HFFc6 (cell line): ENCODE data around the gene RASSF3. TPM values are rescaled to one million over a fixed set of nuclear protein-coding genes. Genes with fewer than 3 reads are reported as not detected.

Source experiments
- DNase-seq: peaks from one replicate; pipeline ENCODE4 v3.0.0-alpha.2; 2018
- H3K27ac Mint-ChIP-seq: 2 replicates; pipeline ENCODE4 v1.8.0; 2020; ENCODE audit warnings: mild to moderate bottlenecking, mixed read lengths
- H3K27me3 Mint-ChIP-seq: 2 replicates; pipeline ENCODE4 v1.8.0; 2021; ENCODE audit warnings: mild to moderate bottlenecking, moderate library complexity, mixed read lengths; ENCODE audit not compliant: insufficient read depth
- H3K36me3 Mint-ChIP-seq: 2 replicates; pipeline ENCODE4 v1.8.0; 2021; ENCODE audit warnings: low read depth, mixed read lengths
- H3K4me1 Mint-ChIP-seq: 2 replicates; pipeline ENCODE4 v1.8.0; 2020; ENCODE audit warnings: low read depth, mixed read lengths
- H3K4me3 Mint-ChIP-seq: 2 replicates; pipeline ENCODE4 v1.8.0; 2020; ENCODE audit warnings: mild to moderate bottlenecking, moderate library complexity, mixed read lengths
- H3K9me3 Mint-ChIP-seq: 2 replicates; pipeline ENCODE4 v1.8.0; 2020; ENCODE audit warnings: mild to moderate bottlenecking, mixed read lengths
- total RNA-seq, 6 experiments: library from RNA; stranded (reverse); fragmentation: NEBNext Ultra II Directional; extraction: Animal tissue kit (Norgen Biotek cat#: 25700); gene quantifications; 2 replicates in 1 of 6; 3 replicates in 5 of 6; pipeline ENCODE4 v1.2.3, GENCODE V29; 2021
- TF ChIP-seq, protein P1 (sequence below): fragments of 200-600 bp; sonication (generic); IDR thresholded peaks from 2 replicates; pipeline ENCODE4 v1.5.0; 2021; ENCODE audit warnings: antibody characterized with exemption, mild to moderate bottlenecking

The RASSF3 gene
- total RNA-seq, 6 experiments from 2014 or later = 16.9 to 23.3 (median 20.6) TPM

- TF ChIP-seq, protein P1, sequence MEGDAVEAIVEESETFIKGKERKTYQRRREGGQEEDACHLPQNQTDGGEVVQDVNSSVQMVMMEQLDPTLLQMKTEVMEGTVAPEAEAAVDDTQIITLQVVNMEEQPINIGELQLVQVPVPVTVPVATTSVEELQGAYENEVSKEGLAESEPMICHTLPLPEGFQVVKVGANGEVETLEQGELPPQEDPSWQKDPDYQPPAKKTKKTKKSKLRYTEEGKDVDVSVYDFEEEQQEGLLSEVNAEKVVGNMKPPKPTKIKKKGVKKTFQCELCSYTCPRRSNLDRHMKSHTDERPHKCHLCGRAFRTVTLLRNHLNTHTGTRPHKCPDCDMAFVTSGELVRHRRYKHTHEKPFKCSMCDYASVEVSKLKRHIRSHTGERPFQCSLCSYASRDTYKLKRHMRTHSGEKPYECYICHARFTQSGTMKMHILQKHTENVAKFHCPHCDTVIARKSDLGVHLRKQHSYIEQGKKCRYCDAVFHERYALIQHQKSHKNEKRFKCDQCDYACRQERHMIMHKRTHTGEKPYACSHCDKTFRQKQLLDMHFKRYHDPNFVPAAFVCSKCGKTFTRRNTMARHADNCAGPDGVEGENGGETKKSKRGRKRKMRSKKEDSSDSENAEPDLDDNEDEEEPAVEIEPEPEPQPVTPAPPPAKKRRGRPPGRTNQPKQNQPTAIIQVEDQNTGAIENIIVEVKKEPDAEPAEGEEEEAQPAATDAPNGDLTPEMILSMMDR = no peak
- H3K4me3 Mint-ChIP-seq = no peak overlapping the region
- H3K27ac Mint-ChIP-seq = no peak overlapping the region
- no peaks in the 10 kb centered on the region for H3K27me3 Mint-ChIP-seq
- no peaks in the 10 kb centered on the region for H3K9me3 Mint-ChIP-seq
- peaks cover 28% of the 10 kb centered on the region for H3K36me3 Mint-ChIP-seq
- no peak for DNase-seq
- H3K4me1 Mint-ChIP-seq = peaks cover 32% of the 10 kb centered on the region
Observed at GRCh38 chr12:64731683-64732082, 121.4 kb downstream of the RASSF3 start.

DNA sequence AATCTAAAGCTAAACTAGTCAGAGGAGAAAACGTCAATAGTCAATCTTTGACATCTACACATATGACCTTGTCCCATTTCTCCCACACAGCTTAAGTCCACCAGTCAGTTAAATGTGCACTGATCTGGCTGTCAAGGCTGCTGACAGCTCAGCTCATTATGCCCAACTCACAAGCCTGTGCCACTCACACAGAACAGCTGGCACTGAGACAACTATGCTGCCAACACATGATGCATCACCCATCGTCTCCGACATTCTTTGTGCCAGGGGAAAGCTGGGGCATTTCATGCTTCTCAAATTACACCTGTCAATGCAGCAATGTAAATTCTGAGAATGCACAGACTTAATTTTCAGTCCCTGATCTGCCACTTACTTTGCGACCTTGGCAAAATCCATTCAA lies 123.6 kb downstream of the RASSF3 start:
- Mint-ChIP-seq H3K4me1 (peaks cover 36% of the 10 kb centered on the region), H3K36me3 (peaks cover 32% of the 10 kb centered on the region), H3K27ac (no peak overlapping the region), H3K9me3 (no peaks in the 10 kb centered on the region), H3K4me3 (no peak overlapping the region), H3K27me3 (no peaks in the 10 kb centered on the region)
- TF ChIP-seq, protein P1 = no peak
- DNase-seq = peak; percentile 38

DNA sequence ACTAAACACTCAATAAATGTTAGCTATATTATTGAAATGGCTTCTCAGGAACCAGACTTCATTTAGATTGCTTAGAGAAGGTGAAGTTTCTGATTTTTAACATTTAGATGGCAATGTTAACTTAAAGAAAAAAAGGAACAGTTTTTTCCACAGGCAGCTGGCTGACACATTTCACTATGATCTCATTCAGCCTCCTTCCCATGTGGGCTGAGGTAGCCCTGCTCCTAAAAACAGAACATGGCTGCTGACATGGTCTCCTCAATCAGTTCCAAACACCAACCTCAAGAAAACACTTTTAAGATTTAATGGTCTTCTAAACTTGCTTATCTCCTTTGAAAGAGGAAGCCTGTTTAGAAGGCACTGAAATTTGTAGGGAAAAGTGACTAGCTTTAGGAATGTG lies 125.1 kb downstream of the RASSF3 start:
- Mint-ChIP-seq H3K27me3 (no peaks in the 10 kb centered on the region), H3K4me1 (peaks cover 46% of the 10 kb centered on the region), H3K9me3 (no peaks in the 10 kb centered on the region), H3K36me3 (peaks cover 47% of the 10 kb centered on the region), H3K4me3 (no peak overlapping the region), H3K27ac (no peak overlapping the region)
- DNase-seq = no peak
- TF ChIP-seq, protein P1 = no peak

- H3K9me3 Mint-ChIP-seq = no peaks in the 10 kb centered on the region
- H3K4me3 Mint-ChIP-seq = no peak overlapping the region
- H3K27ac Mint-ChIP-seq = no peak overlapping the region
Observed at GRCh38 chr12:64736771-64737170, 126.5 kb downstream of the RASSF3 start.

GRCh38 chr12:64737539-64737938 lies 127.2 kb downstream of the RASSF3 start:
- H3K4me3 Mint-ChIP-seq = no peak overlapping the region
- TF ChIP-seq, protein P1 = no peak
- H3K9me3 Mint-ChIP-seq = no peaks in the 10 kb centered on the region
- H3K36me3 Mint-ChIP-seq = peaks cover 47% of the 10 kb centered on the region
- no peak for DNase-seq
- no peaks in the 10 kb centered on the region for H3K27me3 Mint-ChIP-seq
- H3K27ac Mint-ChIP-seq = no peak overlapping the region
- H3K4me1 Mint-ChIP-seq = peaks cover 40% of the 10 kb centered on the region

More at GRCh38 chr12:64736771-64737170, 126.5 kb downstream of the RASSF3 start:
- TF ChIP-seq, protein P1 = no peak
- Mint-ChIP-seq H3K36me3 (peaks cover 47% of the 10 kb centered on the region), H3K4me1 (peaks cover 40% of the 10 kb centered on the region), H3K27me3 (no peaks in the 10 kb centered on the region)
- no peak for DNase-seq

GRCh38 chr12:64739778-64740177 lies 129.5 kb downstream of the RASSF3 start:
- H3K36me3 Mint-ChIP-seq = peaks cover 41% of the 10 kb centered on the region
- no peak overlapping the region for H3K4me3 Mint-ChIP-seq
- H3K27me3 Mint-ChIP-seq = no peaks in the 10 kb centered on the region
- peak; percentile 75 for DNase-seq
- H3K9me3 Mint-ChIP-seq = no peaks in the 10 kb centered on the region
- 0 out of 2 replicates have a peak overlapping the region, but pooled peaks have one; percentile 13 for H3K27ac Mint-ChIP-seq
- TF ChIP-seq, protein P1 = no peak
- peaks cover 35% of the 10 kb centered on the region for H3K4me1 Mint-ChIP-seq
